Mesendoderm (in vitro differentiated cells): ENCODE measurements around the gene ACOX3.

Source experiments
- DNase-seq: peaks from one replicate; pipeline ENCODE4 v3.0.0; 2013
- H2AK5ac ChIP-seq: 2 replicates; pipeline ENCODE4 v1.6.1; 2013; ENCODE audit warnings: low read length, inconsistent platforms
- H2BK120ac ChIP-seq: 2 replicates; pipeline ENCODE4 v1.6.1; 2013; ENCODE audit warnings: low read depth, mild to moderate bottlenecking, low read length, moderate library complexity, mixed read lengths
- H2BK15ac ChIP-seq: replicated peaks from 2 replicates; pipeline ENCODE4 v1.6.1; 2013; ENCODE audit warnings: low read depth, mild to moderate bottlenecking, moderate library complexity
- H2BK5ac ChIP-seq: 2 replicates; pipeline ENCODE4 v1.6.1; 2013; ENCODE audit warnings: low read length, inconsistent platforms
- H3K18ac ChIP-seq: 2 replicates; pipeline ENCODE4 v1.6.1; 2013; ENCODE audit warnings: mild to moderate bottlenecking, low read length, mixed read lengths
- H3K23ac ChIP-seq: one replicate; pipeline ENCODE4 v1.6.1; 2013; ENCODE audit warnings: low read length
- H3K27ac ChIP-seq: 2 replicates; pipeline ENCODE4 v1.5.1; 2013; ENCODE audit warnings: low read depth, mild to moderate bottlenecking, inconsistent platforms, low read length, moderate library complexity
- H3K27me3 ChIP-seq: 2 replicates; pipeline ENCODE4 v1.6.1; 2013; ENCODE audit warnings: low read length, control low read depth, mild to moderate bottlenecking, inconsistent platforms; ENCODE audit not compliant: insufficient read depth, poor library complexity
- H3K36me3 ChIP-seq: 2 replicates; pipeline ENCODE4 v1.6.1; 2013; ENCODE audit warnings: low read length, inconsistent platforms; ENCODE audit not compliant: control insufficient read depth, insufficient read depth
- H3K4ac ChIP-seq: one replicate; pipeline ENCODE4 v1.6.1; 2013; ENCODE audit warnings: low read depth, mild to moderate bottlenecking, low read length, moderate library complexity
- H3K4me1 ChIP-seq: 2 replicates; pipeline ENCODE4 v1.6.1; 2013; ENCODE audit warnings: low read depth, low read length, inconsistent platforms; ENCODE audit not compliant: control insufficient read depth
- H3K4me2 ChIP-seq: 2 replicates; pipeline ENCODE4 v1.6.1; 2013; ENCODE audit warnings: low read length
- H3K4me3 ChIP-seq: 2 replicates; pipeline ENCODE4 v1.5.1; 2013; ENCODE audit warnings: mild to moderate bottlenecking, low read length
- H3K56ac ChIP-seq: one replicate; pipeline ENCODE4 v1.6.1; 2013; ENCODE audit warnings: low read length
- H3K79me1 ChIP-seq: 2 replicates; pipeline ENCODE4 v1.6.1; 2013; ENCODE audit warnings: low read length, inconsistent platforms
- H3K79me2 ChIP-seq: 2 replicates; pipeline ENCODE4 v1.6.1; 2013; ENCODE audit warnings: mild to moderate bottlenecking, low read length; ENCODE audit not compliant: control insufficient read depth, insufficient read depth
- H3K9ac ChIP-seq: 2 replicates; pipeline ENCODE4 v1.6.1; 2013; ENCODE audit warnings: low read length, inconsistent platforms
- H4K5ac ChIP-seq: one replicate; pipeline ENCODE4 v1.6.1; 2013; ENCODE audit warnings: low read length
- H4K8ac ChIP-seq: one replicate; pipeline ENCODE4 v1.6.1; 2013; ENCODE audit warnings: low read depth, mild to moderate bottlenecking, control low read depth, low read length, moderate library complexity
- WGBS: extraction: QIAGEN DNeasy Blood & Tissue Kit; methylation state at CpG from one replicate; pipeline ENCODE4 v1.1.7; 2013; ENCODE audit warnings: low lambda C conversion rate, missing lambda C conversion rate; ENCODE audit not compliant: insufficient coverage; ENCODE audit errors: extremely low coverage; 5-methylcytosine and 5-hydroxymethylcytosine counted together

The ACOX3 gene

DNA sequence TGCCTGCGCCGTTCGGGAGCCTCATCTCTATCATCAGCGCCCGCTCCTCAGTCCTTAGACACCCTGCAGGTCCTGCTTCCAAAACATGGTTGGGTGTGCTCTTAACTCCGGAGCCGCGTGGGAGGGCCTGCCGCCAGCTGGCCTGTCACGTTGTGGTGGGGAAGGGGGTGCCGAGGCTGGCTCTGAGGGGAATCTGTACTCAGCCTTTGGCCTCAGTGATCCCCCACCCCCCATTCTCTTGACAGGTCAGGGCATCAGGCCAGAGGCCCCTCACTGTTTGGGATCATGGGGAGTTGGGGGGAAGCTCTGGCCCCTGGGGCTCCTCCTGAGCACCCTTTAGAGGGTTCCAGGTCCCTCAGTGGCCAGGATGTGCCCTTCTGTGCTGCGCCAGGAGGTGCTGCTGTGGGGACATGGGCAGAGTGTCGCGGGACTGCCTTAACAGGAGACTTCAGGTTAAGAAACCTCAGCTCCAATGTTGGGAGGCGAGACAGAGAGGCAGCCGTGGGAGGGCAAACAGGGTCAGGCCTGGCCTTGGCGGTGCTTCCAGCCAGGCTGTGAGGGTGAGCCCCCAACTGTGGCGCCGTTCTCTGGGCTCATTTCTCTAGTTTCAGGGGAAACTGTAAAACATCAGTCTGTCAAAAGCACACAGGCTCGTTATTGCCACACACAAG, 33.5 kb upstream of the ACOX3 start:
- Histone ChIP-seq H3K27me3 (no peaks in the 10 kb centered on the region), H2BK120ac (no peak overlapping the region), H3K27ac (no peak overlapping the region), H4K5ac (no peak overlapping the region), H3K4ac (no peak overlapping the region), H3K23ac (no peak overlapping the region), H3K79me2 (no peaks in the 10 kb centered on the region), H3K4me2 (no peak overlapping the region), H3K4me1 (no peaks in the 10 kb centered on the region), H4K8ac (no peak overlapping the region), H3K79me1 (no peaks in the 10 kb centered on the region), H2BK15ac (no peak overlapping the region), H3K56ac (no peak overlapping the region), H2AK5ac (no peak overlapping the region), H3K4me3 (no peak overlapping the region), H3K36me3 (peaks cover 1% of the 10 kb centered on the region), H3K9ac (no peak overlapping the region), H2BK5ac (no peak overlapping the region), H3K18ac (no peak overlapping the region)
- DNase-seq = no peak
- WGBS = no CpG with 5 or more reads among the region's 20 CpGs

DNA sequence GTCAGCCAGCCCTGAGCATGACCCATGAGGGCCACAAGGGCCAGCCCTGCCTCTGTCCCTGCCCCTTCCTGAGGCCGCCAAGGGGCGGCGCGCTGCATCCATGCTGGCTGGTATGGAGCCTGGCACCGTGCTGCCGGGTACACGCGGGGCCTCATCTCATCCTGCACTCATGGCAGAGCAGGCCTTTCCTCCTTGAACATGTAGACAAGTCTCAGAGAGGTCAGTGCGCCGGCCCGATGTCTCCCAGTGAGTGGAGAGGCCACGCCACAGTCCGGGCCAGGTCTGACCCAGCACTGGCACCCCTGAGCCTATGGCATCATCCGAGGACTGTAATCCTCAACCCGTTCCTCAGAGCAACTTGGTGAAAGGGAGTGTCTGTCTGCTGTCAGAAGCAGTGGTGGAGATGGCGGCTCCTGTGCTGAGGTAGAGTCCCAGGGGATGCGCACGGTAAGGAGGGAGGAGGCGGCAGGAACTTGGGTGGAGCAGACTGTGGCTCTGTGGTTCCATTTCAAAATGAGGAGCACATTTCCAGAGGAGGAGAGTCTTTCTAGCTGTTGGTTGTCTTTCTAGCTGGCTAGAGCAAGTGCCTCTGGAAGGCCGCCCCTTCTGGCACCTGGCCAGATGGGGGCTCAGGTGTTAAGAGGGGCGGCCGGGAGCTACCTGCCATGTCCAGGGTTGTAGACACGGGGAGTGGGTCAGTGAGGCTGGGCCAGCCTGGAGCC, 32.8 kb upstream of the ACOX3 start:
- no peaks in the 10 kb centered on the region for H3K27me3 ChIP-seq
- H2BK15ac ChIP-seq = no peak overlapping the region
- no peak overlapping the region for H3K4ac ChIP-seq
- H3K27ac ChIP-seq = no peak overlapping the region
- H3K18ac ChIP-seq = no peak overlapping the region
- H3K36me3 ChIP-seq = no peaks in the 10 kb centered on the region
- H3K9ac ChIP-seq = no peak overlapping the region
- WGBS = no CpG with 5 or more reads among the region's 23 CpGs
- H3K4me2 ChIP-seq = no peak overlapping the region
- no peaks in the 10 kb centered on the region for H3K79me1 ChIP-seq
- H3K4me3 ChIP-seq = no peak overlapping the region
- H3K79me2 ChIP-seq = no peaks in the 10 kb centered on the region
- no peak overlapping the region for H4K8ac ChIP-seq
- DNase-seq = no peak
- no peak overlapping the region for H3K23ac ChIP-seq
- H2AK5ac ChIP-seq = no peak overlapping the region
- no peak overlapping the region for H4K5ac ChIP-seq
- H2BK120ac ChIP-seq = no peak overlapping the region
- no peak overlapping the region for H2BK5ac ChIP-seq
- H3K56ac ChIP-seq = no peak overlapping the region
- no peaks in the 10 kb centered on the region for H3K4me1 ChIP-seq

DNA sequence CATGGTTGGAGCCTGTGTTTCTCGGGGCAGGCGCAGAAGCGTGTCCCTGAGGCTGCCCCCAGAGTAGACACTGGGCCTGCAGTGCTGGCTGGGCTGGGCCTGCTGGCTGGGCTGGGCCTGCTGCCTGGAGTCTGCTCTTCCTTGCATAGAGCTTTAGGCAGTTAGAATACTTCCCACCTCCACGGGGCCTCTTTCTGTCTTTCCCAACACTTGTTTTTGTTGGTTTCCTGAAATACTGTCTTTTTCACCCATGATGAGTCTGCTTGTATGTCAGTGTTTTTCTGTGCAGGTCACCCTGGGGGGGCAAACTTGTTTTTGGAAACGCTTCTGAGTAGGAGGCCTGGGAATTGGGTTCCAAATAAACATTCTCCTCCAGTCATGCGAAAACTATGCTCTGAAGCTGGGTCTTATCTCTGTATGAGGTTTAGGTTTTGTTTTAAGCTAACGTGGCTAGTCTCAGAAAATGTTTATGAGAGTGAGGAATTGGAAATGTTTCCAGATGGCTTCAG, 32.2 kb upstream of the ACOX3 start:
- DNase-seq = peak; percentile 23
- no peak overlapping the region for H3K4ac ChIP-seq
- no peak overlapping the region for H2BK5ac ChIP-seq
- no peak overlapping the region for H3K27ac ChIP-seq
- no peaks in the 10 kb centered on the region for H3K4me1 ChIP-seq
- H4K8ac ChIP-seq = no peak overlapping the region
- no peaks in the 10 kb centered on the region for H3K79me2 ChIP-seq
- WGBS = no CpG with 5 or more reads among the region's 7 CpGs
- no peak overlapping the region for H2BK120ac ChIP-seq
- H2AK5ac ChIP-seq = no peak overlapping the region
- H2BK15ac ChIP-seq = no peak overlapping the region
- no peak overlapping the region for H3K4me3 ChIP-seq
- no peak overlapping the region for H3K4me2 ChIP-seq
- H3K23ac ChIP-seq = no peak overlapping the region
- no peaks in the 10 kb centered on the region for H3K27me3 ChIP-seq
- no peak overlapping the region for H3K9ac ChIP-seq
- no peaks in the 10 kb centered on the region for H3K36me3 ChIP-seq
- no peak overlapping the region for H3K18ac ChIP-seq
- H3K79me1 ChIP-seq = no peaks in the 10 kb centered on the region
- H4K5ac ChIP-seq = no peak overlapping the region
- H3K56ac ChIP-seq = no peak overlapping the region

GRCh38 chr4:8472158-8472688, 31.7 kb upstream of the ACOX3 start:
- Histone ChIP-seq H2BK15ac (no peak overlapping the region), H4K5ac (no peak overlapping the region), H3K79me2 (no peaks in the 10 kb centered on the region), H3K9ac (no peak overlapping the region), H3K36me3 (no peaks in the 10 kb centered on the region), H2BK5ac (no peak overlapping the region), H3K27ac (peak overlapping the region; percentile 19), H3K4ac (no peak overlapping the region), H2BK120ac (no peak overlapping the region), H3K4me2 (no peak overlapping the region), H3K18ac (no peak overlapping the region), H3K4me1 (no peaks in the 10 kb centered on the region), H3K27me3 (no peaks in the 10 kb centered on the region), H3K56ac (peak overlapping the region; percentile 12), H3K4me3 (no peak overlapping the region), H4K8ac (no peak overlapping the region), H3K79me1 (no peaks in the 10 kb centered on the region), H2AK5ac (no peak overlapping the region), H3K23ac (no peak overlapping the region)
- DNase-seq = no peak
- whole genome bisulfite sequencing = no CpG with 5 or more reads among the region's 8 CpGs

DNA sequence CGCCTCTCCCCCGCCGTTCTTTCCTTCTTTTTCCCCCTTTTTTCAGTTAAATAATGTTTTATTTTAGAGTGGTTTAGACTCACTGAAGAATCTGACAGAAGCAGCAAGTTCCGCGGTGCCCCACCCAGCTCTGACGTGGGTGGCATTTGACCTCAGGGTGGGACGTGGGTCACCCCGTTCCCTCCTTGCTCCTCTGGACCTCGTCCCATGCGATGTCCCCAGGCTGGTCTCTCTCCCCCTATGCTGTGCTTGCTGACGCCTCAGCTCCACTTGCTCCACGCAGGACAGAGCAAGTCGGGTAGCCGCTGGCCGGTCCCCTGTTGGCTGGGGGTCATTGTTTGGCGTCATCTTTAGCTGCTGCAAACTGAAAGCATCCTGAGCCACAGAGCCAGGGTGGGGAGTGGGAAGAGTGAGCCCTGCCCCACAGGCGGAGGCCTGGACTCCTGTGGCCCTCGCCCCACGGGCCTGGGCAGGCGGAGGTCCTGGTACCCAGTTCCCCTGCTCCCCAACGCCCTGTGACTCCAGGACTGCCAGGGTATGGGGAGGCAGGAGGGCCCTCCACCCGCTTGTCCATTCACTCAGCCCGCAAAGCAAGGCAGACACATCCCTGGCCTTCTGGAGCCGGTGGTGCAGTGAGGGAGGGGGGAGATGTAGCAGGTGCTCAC, 30.8 kb upstream of the ACOX3 start:
- Histone ChIP-seq H3K23ac (no peak overlapping the region), H3K4me3 (no peak overlapping the region), H3K79me2 (no peaks in the 10 kb centered on the region), H3K18ac (no peak overlapping the region), H2BK15ac (no peak overlapping the region), H3K4me2 (no peak overlapping the region), H3K9ac (no peak overlapping the region), H3K4me1 (no peaks in the 10 kb centered on the region), H2AK5ac (no peak overlapping the region), H3K56ac (no peak overlapping the region), H2BK120ac (no peak overlapping the region), H2BK5ac (no peak overlapping the region), H4K5ac (no peak overlapping the region), H4K8ac (no peak overlapping the region), H3K36me3 (no peaks in the 10 kb centered on the region), H3K79me1 (no peaks in the 10 kb centered on the region), H3K27me3 (no peaks in the 10 kb centered on the region), H3K4ac (no peak overlapping the region), H3K27ac (no peak overlapping the region)
- no CpG with 5 or more reads among the region's 24 CpGs for WGBS
- DNase-seq = no peak
